OCI-LY7 (cell line): ENCODE results near the gene BDKRB2. TPM values are rescaled to one million over a fixed set of nuclear protein-coding genes. Genes with fewer than 3 reads are reported as not detected.

ENCODE experiments used
- BruUV-seq: library from RNA; stranded (reverse); fragments of 400-500 nt; replicated peaks from 2 replicates; lab custom pipeline; 2021; lab: Mats Ljungman, UMichigan
- CTCF ChIA-PET: fragments of 300-600 bp; sonication (Branson Sonifier 250); formaldehyde crosslinking; loops from one replicate; lab custom pipeline; 2022; ENCODE audit warnings: antibody characterized with exemption; ENCODE audit not compliant: unreplicated experiment; lab: Charles Lee
- POLR2A ChIA-PET: fragments of 300-600 bp; sonication (Branson Sonifier 250); formaldehyde crosslinking; loops from one replicate; lab custom pipeline; 2022; ENCODE audit warnings: antibody characterized with exemption; lab: Charles Lee
- DNase-seq: peaks from one replicate; pipeline ENCODE4 v3.0.0-alpha.2; 2015; ENCODE audit warnings: low spot score
- H2AFZ ChIP-seq: fragments of 200-600 bp; sonication (generic), shearing (Covaris generic); 2 replicates; pipeline ENCODE4 v1.6.1; 2014; ENCODE audit warnings: mild to moderate bottlenecking, antibody characterized with exemption, low read length, moderate library complexity
- H3K27ac ChIP-seq: fragments of 200-600 bp; sonication (generic); 2 replicates; pipeline ENCODE4 v1.5.1; 2014; ENCODE audit warnings: mixed run types, low read depth, mild to moderate bottlenecking, moderate library complexity, low read length, inconsistent platforms; ENCODE audit not compliant: poor library complexity, severe bottlenecking
- H3K36me3 ChIP-seq: fragments of 200-600 bp; sonication (generic); 2 replicates; pipeline ENCODE4 v1.6.1; 2014; ENCODE audit warnings: mild to moderate bottlenecking, antibody characterized with exemption, low read length, moderate library complexity, mixed read lengths; ENCODE audit not compliant: insufficient read depth
- H3K4me1 ChIP-seq: fragments of 200-600 bp; sonication (generic); 2 replicates; pipeline ENCODE4 v1.5.1; 2014; ENCODE audit warnings: mild to moderate bottlenecking, low read length; ENCODE audit not compliant: insufficient read depth, poor library complexity, severe bottlenecking
- H3K4me2 ChIP-seq: fragments of 200-600 bp; sonication (generic); 2 replicates; pipeline ENCODE4 v1.6.1; 2014; ENCODE audit warnings: mild to moderate bottlenecking, low read length
- H3K4me3 ChIP-seq: fragments of 200-600 bp; sonication (generic); 2 replicates; pipeline ENCODE4 v1.5.1; 2014; ENCODE audit warnings: mild to moderate bottlenecking, low read depth, low read length; ENCODE audit not compliant: poor library complexity, severe bottlenecking
- H3K79me2 ChIP-seq: fragments of 200-600 bp; sonication (generic); 2 replicates; pipeline ENCODE4 v1.6.1; 2016; ENCODE audit warnings: low read depth, mild to moderate bottlenecking, low read length, moderate library complexity, mixed read lengths; ENCODE audit not compliant: insufficient read depth
- H3K9me2 ChIP-seq: fragments of 200-600 bp; sonication (generic); 2 replicates; pipeline ENCODE4 v1.6.1; 2016; ENCODE audit warnings: mild to moderate bottlenecking, low read length, mixed read lengths; ENCODE audit not compliant: insufficient read depth
- H3K9me3 ChIP-seq: fragments of 200-600 bp; sonication (generic); 2 replicates; pipeline ENCODE4 v1.6.1; 2014; ENCODE audit warnings: mild to moderate bottlenecking, mixed run types, low read length, mixed read lengths
- H4K20me1 ChIP-seq: fragments of 200-600 bp; sonication (generic); 2 replicates; pipeline ENCODE4 v1.6.1; 2014; ENCODE audit warnings: mild to moderate bottlenecking, antibody characterized with exemption, low read length, moderate library complexity, mixed read lengths; ENCODE audit not compliant: insufficient read depth
- EZH2phosphoT487 ChIP-seq: fragments of 200-600 bp; sonication (generic); IDR thresholded peaks from 2 replicates; pipeline ENCODE4 v1.6.1; 2018; ENCODE audit warnings: low read depth, borderline replicate concordance, mild to moderate bottlenecking, mixed run types, antibody characterized with exemption, low read length, moderate library complexity, mixed read lengths
- intact Hi-C: fragments of 100-400 bp; cut with micrococcal nuclease; formaldehyde crosslinking; loops from one replicate; pipeline ENCODE4 v1.10.0; 2022; ENCODE audit not compliant: unreplicated experiment
- total RNA-seq, 2 experiments: library from RNA; depleted of rRNA in 1 of 2; stranded (reverse); fragments of >200 nt in 1 of 2; shearing (Covaris generic) in 1 of 2; gene quantifications; 2 replicates each; pipeline ENCODE4 v1.2.3, GENCODE V29; 2014 to 2022
- TF ChIP-seq, protein P1 (sequence below): fragments of 200-600 bp; sonication (generic); conservative IDR thresholded peaks from 2 replicates; pipeline ENCODE4 v1.5.1; 2014; ENCODE audit warnings: mild to moderate bottlenecking, antibody characterized with exemption, low read length, moderate library complexity, mixed read lengths

Gene BDKRB2
- total RNA-seq, 2 experiments from 2014 or later = 0.17 TPM; not detected in 1

DNA sequence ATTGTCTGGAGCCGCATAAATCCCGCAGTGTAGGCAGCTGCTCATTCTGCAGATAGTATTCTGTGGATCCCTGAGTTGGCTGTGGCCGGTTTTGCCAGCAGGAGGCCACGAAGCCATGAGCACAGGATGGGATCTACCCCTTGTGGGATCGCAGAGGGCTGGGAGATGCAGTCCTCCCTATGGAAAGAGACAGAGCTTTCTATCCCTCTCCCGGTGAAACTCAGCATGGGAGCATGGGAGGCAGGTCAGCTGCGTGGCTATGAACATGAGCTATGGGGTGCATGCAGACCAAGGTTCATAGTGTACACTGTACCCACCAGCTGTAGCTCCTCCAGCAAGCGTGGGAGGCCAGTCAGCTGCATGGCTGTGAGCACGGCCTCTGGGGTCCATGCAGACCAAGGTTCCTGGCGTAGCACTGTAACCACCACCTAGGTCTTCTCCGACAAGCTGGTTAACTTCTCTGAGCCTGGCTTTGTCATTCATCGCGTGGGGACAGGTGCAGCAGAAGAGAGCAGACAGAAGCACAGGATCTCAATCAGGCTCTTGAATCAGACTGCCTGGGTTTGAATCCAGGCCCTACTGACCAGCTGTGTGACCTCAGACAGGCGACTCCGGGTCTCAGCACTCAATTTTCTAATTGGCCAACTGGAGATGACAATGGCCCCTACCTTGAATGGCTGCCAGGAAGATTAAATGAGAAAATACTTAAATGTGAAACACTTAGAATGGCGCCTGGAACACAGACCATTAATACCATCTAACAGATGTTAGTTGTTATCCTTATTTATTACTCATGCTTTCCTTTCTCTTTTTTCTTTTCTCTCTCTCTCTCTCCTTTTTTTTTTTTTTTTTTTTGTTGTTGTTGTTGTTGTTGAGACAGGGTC is 57.4 kb downstream of the BDKRB2 start:
- H4K20me1 ChIP-seq = no peaks in the 10 kb centered on the region
- TF ChIP-seq, protein P1, sequence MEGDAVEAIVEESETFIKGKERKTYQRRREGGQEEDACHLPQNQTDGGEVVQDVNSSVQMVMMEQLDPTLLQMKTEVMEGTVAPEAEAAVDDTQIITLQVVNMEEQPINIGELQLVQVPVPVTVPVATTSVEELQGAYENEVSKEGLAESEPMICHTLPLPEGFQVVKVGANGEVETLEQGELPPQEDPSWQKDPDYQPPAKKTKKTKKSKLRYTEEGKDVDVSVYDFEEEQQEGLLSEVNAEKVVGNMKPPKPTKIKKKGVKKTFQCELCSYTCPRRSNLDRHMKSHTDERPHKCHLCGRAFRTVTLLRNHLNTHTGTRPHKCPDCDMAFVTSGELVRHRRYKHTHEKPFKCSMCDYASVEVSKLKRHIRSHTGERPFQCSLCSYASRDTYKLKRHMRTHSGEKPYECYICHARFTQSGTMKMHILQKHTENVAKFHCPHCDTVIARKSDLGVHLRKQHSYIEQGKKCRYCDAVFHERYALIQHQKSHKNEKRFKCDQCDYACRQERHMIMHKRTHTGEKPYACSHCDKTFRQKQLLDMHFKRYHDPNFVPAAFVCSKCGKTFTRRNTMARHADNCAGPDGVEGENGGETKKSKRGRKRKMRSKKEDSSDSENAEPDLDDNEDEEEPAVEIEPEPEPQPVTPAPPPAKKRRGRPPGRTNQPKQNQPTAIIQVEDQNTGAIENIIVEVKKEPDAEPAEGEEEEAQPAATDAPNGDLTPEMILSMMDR = no peak
- no peak for TF ChIP-seq EZH2phosphoT487
- CTCF ChIA-PET = no interaction called here
- no TSS peak for BruUV-seq
- no peaks in the 10 kb centered on the region for H3K79me2 ChIP-seq
- H3K4me1 ChIP-seq = no peaks in the 10 kb centered on the region
- H3K4me2 ChIP-seq = no peak overlapping the region
- H3K36me3 ChIP-seq = no peaks in the 10 kb centered on the region
- intact Hi-C loops = no loop called here
- H3K9me3 ChIP-seq = no peaks in the 10 kb centered on the region
- POLR2A ChIA-PET = no interaction called here
- no peak for DNase-seq
- no peaks in the 10 kb centered on the region for H3K9me2 ChIP-seq
- H2AFZ ChIP-seq = no peak overlapping the region
- H3K4me3 ChIP-seq = no peak overlapping the region
- no peak overlapping the region for H3K27ac ChIP-seq

- TF ChIP-seq EZH2phosphoT487 = no peak
- TF ChIP-seq, protein P1 = no peak
- intact Hi-C loops = no loop called here
- Histone ChIP-seq H3K36me3 (no peaks in the 10 kb centered on the region), H4K20me1 (no peaks in the 10 kb centered on the region), H3K4me3 (no peak overlapping the region), H3K9me2 (no peaks in the 10 kb centered on the region), H3K4me1 (no peaks in the 10 kb centered on the region), H3K4me2 (no peak overlapping the region), H3K27ac (no peak overlapping the region), H2AFZ (no peak overlapping the region), H3K79me2 (no peaks in the 10 kb centered on the region), H3K9me3 (no peaks in the 10 kb centered on the region)
- CTCF ChIA-PET = no interaction called here
- POLR2A ChIA-PET = no interaction called here
- no TSS peak for BruUV-seq
- peak; percentile 2 for DNase-seq
Measured at GRCh38 chr14:96263347-96264199, 58.9 kb downstream of the BDKRB2 start.
